Ishikawa (cell line): ENCODE results near the gene PAH.

Source experiments
- CEBPB ChIP-seq: IDR thresholded peaks from 2 replicates; pipeline ENCODE4 v1.6.1; 2012
- CREB1 ChIP-seq: IDR thresholded peaks from 2 replicates; pipeline ENCODE4 v1.6.1; 2012; ENCODE audit warnings: low read depth
- EGR1 ChIP-seq: IDR thresholded peaks from 2 replicates; pipeline ENCODE4 v1.6.1; 2012
- EP300 ChIP-seq: IDR thresholded peaks from 2 replicates; pipeline ENCODE4 v1.6.1; 2012; ENCODE audit warnings: borderline replicate concordance
- FOXM1 ChIP-seq: IDR thresholded peaks from 2 replicates; pipeline ENCODE4 v1.6.1; 2012; ENCODE audit warnings: low read depth, borderline replicate concordance
- MAX ChIP-seq: IDR thresholded peaks from 2 replicates; pipeline ENCODE4 v1.6.1; 2012
- NFIC ChIP-seq: IDR thresholded peaks from 2 replicates; pipeline ENCODE4 v1.6.1; 2012
- RAD21 ChIP-seq: IDR thresholded peaks from 2 replicates; pipeline ENCODE4 v1.6.1; 2012; ENCODE audit warnings: low read depth
- REST ChIP-seq: IDR thresholded peaks from 2 replicates; pipeline ENCODE4 v1.6.1; 2012; ENCODE audit warnings: low read depth, mild to moderate bottlenecking
- TAF1 ChIP-seq: IDR thresholded peaks from 2 replicates; pipeline ENCODE4 v1.6.1; 2012; ENCODE audit warnings: low read depth, mild to moderate bottlenecking
- TCF12 ChIP-seq: IDR thresholded peaks from 2 replicates; pipeline ENCODE4 v1.6.1; 2012; ENCODE audit warnings: low read depth
- TEAD4 ChIP-seq: IDR thresholded peaks from 2 replicates; pipeline ENCODE4 v1.6.1; 2012
- USF1 ChIP-seq: IDR thresholded peaks from 2 replicates; pipeline ENCODE4 v1.6.1; 2012
- YY1 ChIP-seq: IDR thresholded peaks from 2 replicates; pipeline ENCODE4 v1.6.1; 2012; ENCODE audit warnings: low read depth
- ZBTB7A ChIP-seq: IDR thresholded peaks from 2 replicates; pipeline ENCODE4 v1.6.1; 2012; ENCODE audit warnings: low read depth

The PAH gene

GRCh38 chr12:102833687-102834441, 83.2 kb downstream of the PAH start:
- TF ChIP-seq REST (peak; percentile 81), ZBTB7A (no peak)

GRCh38 chr12:102824218-102824835, 92.7 kb downstream of the PAH start:
- TF ChIP-seq USF1 (peak; percentile 28; the same call in 1 of the 2 replicates), TEAD4 (no peak), MAX (peak; percentile 66), TAF1 (no peak), EP300 (no peak), REST (peak; percentile 93), YY1 (no peak), ZBTB7A (no peak), CEBPB (no peak)

- TF ChIP-seq EP300 (no peak), CEBPB (no peak), NFIC (no peak), MAX (no peak), USF1 (no peak), RAD21 (no peak), TCF12 (no peak), CREB1 (no peak), TEAD4 (no peak), ZBTB7A (no peak), FOXM1 (no peak)
Observed at GRCh38 chr12:102821149-102821548, 95.9 kb downstream of the PAH start.

- no peak for TF ChIP-seq REST
- TF ChIP-seq RAD21, result peak; percentile 35; the same call in 1 of the 2 replicates
Observed at GRCh38 chr12:102816816-102817434, 100.1 kb downstream of the PAH start.

- no peak for TF ChIP-seq ZBTB7A
- no peak for TF ChIP-seq REST
- TF ChIP-seq CEBPB, result no peak
- no peak for TF ChIP-seq TCF12
- TF ChIP-seq YY1, result no peak
- no peak for TF ChIP-seq EGR1
- TF ChIP-seq RAD21, result no peak
- no peak for TF ChIP-seq EP300
- TF ChIP-seq MAX, result no peak
- no peak for TF ChIP-seq TAF1
- TF ChIP-seq NFIC, result no peak
Observed at GRCh38 chr12:102814691-102815367, 102.2 kb downstream of the PAH start.
